ENCODE data around the gene RFX6. TPM values are rescaled to one million over a fixed set of nuclear protein-coding genes. Genes with fewer than 3 reads are reported as not detected.

Gene RFX6
- total RNA-seq, 4 donors from 2014 or later: not detected

DNA sequence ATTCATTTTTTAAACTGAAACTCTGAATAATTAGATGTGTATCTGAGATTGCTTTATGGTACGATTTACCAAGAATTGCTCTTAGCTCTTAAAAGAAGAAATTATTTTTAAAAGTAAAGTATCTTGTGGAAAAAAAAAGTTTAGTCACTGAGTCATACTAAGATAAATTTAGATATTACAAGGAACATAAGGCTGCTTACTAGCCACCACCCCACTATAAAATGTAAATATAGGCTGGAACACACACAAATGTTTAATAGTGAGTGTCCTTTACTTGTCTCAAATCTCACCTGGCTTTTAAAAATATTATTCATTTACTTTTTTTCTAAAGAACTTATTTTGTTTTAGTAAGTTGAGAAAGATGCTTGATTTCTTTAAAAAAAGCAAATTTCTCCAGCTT lies 17.6 kb downstream of the RFX6 start:
- Histone ChIP-seq H3K27ac (no peak overlapping the region), H3K4me3 (replicated peaks in 1 of 3) (no peak overlapping the region), H3K36me3 (no peaks in the 10 kb centered on the region), H3K9me3 (no peaks in the 10 kb centered on the region), H3K4me1 (no peaks in the 10 kb centered on the region), H3K27me3 (no peaks in the 10 kb centered on the region)
- intact Hi-C loops (cut with DNase I): no loop called here
- no peak for DNase-seq
- TF ChIP-seq, protein P1, sequence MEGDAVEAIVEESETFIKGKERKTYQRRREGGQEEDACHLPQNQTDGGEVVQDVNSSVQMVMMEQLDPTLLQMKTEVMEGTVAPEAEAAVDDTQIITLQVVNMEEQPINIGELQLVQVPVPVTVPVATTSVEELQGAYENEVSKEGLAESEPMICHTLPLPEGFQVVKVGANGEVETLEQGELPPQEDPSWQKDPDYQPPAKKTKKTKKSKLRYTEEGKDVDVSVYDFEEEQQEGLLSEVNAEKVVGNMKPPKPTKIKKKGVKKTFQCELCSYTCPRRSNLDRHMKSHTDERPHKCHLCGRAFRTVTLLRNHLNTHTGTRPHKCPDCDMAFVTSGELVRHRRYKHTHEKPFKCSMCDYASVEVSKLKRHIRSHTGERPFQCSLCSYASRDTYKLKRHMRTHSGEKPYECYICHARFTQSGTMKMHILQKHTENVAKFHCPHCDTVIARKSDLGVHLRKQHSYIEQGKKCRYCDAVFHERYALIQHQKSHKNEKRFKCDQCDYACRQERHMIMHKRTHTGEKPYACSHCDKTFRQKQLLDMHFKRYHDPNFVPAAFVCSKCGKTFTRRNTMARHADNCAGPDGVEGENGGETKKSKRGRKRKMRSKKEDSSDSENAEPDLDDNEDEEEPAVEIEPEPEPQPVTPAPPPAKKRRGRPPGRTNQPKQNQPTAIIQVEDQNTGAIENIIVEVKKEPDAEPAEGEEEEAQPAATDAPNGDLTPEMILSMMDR (IDR thresholded peaks at IDR 0.05): no peak
- no peak for TF ChIP-seq POLR2A (IDR thresholded peaks at IDR 0.05)
- 86 to 87% methylated on average over 1 of the region's 1 CpG for WGBS, 2 donors

DNA sequence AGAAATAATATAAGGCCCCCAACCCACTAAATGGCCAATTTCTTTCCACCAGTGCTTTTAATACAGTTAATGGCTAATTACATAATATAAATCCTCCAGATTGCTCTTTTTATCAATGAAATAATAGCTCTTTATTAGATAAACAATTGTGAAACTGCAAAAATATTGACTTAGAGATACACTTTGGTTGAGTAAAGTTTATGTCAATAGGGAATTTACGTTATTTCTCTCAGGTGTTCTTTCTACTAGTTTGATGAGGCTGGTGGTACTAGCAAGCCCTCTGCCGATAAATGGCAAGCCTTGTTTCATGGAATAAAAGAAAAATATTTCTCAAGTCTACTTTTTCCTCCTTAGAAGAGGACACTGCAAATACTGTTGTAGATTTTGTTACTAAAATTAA lies 18.9 kb downstream of the RFX6 start:
- H3K27me3 ChIP-seq: no peaks in the 10 kb centered on the region
- TF ChIP-seq POLR2A (IDR thresholded peaks at IDR 0.05): no peak
- TF ChIP-seq, protein P1 (IDR thresholded peaks at IDR 0.05): no peak
- H3K4me1 ChIP-seq: no peaks in the 10 kb centered on the region
- H3K9me3 ChIP-seq: no peaks in the 10 kb centered on the region
- no peak overlapping the region for H3K27ac ChIP-seq
- DNase-seq: no peak
- H3K4me3 ChIP-seq (replicated peaks in 1 of 3): no peak overlapping the region
- no peaks in the 10 kb centered on the region for H3K36me3 ChIP-seq
- intact Hi-C loops (cut with DNase I): no loop called here
- 40 to 66% methylated on average over 2 of the region's 2 CpGs for WGBS, 2 donors

- Histone ChIP-seq H3K27me3 (no peaks in the 10 kb centered on the region), H3K4me3 (replicated peaks in 1 of 3) (no peak overlapping the region), H3K27ac (no peak overlapping the region), H3K9me3 (no peaks in the 10 kb centered on the region), H3K36me3 (no peaks in the 10 kb centered on the region), H3K4me1 (no peaks in the 10 kb centered on the region)
- DNase-seq: no peak
- TF ChIP-seq, protein P1 (IDR thresholded peaks at IDR 0.05): no peak
- TF ChIP-seq POLR2A (IDR thresholded peaks at IDR 0.05): no peak
- WGBS, 2 donors: 45 to 54% methylated on average over 3 of the region's 3 CpGs
- intact Hi-C loops (cut with DNase I): no loop called here
Observed at GRCh38 chr6:116902634-116903033, 25.6 kb downstream of the RFX6 start.

- no peak overlapping the region for H3K4me3 ChIP-seq (replicated peaks in 1 of 3)
- no peaks in the 10 kb centered on the region for H3K36me3 ChIP-seq
- H3K27me3 ChIP-seq: no peaks in the 10 kb centered on the region
- intact Hi-C loops (cut with DNase I): no loop called here
- H3K9me3 ChIP-seq: no peaks in the 10 kb centered on the region
- no peak for DNase-seq
- no peaks in the 10 kb centered on the region for H3K4me1 ChIP-seq
- 73 to 74% methylated on average over 4 of the region's 4 CpGs for WGBS, 2 donors
- TF ChIP-seq, protein P1 (IDR thresholded peaks at IDR 0.05): no peak
- TF ChIP-seq POLR2A (IDR thresholded peaks at IDR 0.05): no peak
- H3K27ac ChIP-seq: no peak overlapping the region
Observed at GRCh38 chr6:116922853-116923548, 46.0 kb downstream of the RFX6 start.

DNA sequence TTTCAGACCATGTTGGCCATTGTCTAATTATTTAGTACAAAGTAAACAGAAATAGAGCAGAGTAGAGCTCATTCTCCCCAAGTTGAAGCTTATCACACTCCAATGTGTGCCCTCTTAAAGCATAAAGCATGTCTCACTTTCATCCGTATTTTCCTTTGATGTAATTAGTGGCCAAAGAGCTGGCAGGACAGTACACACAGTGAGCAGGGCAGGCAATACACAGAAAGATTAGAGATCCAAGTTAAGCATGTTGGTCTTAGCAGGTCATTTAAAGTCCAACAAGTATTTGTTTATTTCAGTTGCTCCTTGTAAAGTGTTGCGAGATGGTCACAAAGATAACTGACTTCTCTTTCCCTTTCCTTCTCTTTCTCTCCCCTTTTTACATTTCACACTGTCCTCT lies 47.2 kb downstream of the RFX6 start:
- no peak overlapping the region for H3K4me3 ChIP-seq (replicated peaks in 1 of 3)
- intact Hi-C loops (cut with DNase I): no loop called here
- WGBS, 2 donors: 43 to 58% methylated on average over 2 of the region's 2 CpGs
- DNase-seq: no peak
- no peak for TF ChIP-seq POLR2A (IDR thresholded peaks at IDR 0.05)
- TF ChIP-seq, protein P1 (IDR thresholded peaks at IDR 0.05): no peak
- no peak overlapping the region for H3K27ac ChIP-seq
- H3K9me3 ChIP-seq: no peaks in the 10 kb centered on the region
- no peaks in the 10 kb centered on the region for H3K27me3 ChIP-seq
- H3K36me3 ChIP-seq: no peaks in the 10 kb centered on the region
- H3K4me1 ChIP-seq: no peaks in the 10 kb centered on the region

All from thyroid gland (tissue), 4 donors.